G401.6 (cell line): Measurements from ENCODE around the gene ASCL2.

ENCODE experiments used
- FAIRE-seq: peaks from 2 replicates; lab custom pipeline; 2012; peaks lifted over from hg19 to GRCh38; lab: Jason Lieb, UNC

ASCL2 gene

DNA sequence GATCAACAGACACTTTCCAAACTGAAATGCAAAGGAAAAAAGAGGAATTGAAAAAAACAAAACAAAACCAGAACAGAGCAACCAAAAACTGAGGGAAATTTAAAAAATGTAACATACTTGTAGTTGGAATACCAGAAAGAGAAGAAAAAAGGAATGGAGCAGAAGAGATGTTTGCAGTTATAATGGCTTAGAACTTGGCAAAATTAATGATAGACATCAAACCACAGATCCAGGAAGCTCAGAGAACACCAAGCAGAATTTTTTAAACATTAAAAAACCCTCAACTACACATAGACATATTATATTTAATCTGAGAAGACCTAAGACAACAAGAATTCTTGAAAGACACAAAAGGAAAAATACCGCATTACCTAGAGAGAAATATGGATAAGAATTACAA lies 46.1 kb downstream of the ASCL2 start:
- no peak for FAIRE-seq

DNA sequence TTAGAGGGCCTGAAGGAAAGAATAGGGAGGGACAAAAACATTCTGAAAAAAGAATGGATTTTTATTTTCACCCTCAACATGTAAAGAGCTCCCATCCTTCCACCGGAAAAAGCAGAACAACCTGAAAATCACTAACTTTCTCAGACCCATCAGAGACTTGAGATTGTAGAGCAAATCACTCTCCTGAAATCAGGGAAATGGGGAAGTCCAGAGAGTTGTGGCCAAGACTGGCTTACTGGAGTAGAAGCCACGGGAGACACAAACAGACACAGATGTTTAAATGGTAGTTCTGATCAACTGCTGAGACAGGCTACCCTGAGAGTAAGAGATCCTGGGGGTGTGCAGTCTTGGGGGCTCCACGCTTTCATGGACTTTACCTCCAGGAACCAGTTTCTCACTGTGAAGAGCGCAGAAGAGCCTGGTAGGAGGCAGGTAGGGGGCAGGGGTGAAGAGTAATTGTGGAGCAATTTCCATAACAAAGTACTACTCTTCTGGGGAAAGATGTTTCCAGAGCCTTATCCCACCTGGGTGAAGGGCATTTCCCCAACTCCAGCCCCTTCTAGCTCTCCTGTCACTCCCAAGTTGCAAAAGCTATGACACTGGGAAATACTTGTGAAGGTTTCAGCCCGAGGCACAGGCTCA lies 47.1 kb downstream of the ASCL2 start:
- no peak for FAIRE-seq

- no peak for FAIRE-seq
Observed at GRCh38 chr11:2222451-2222850, 47.9 kb downstream of the ASCL2 start.

DNA sequence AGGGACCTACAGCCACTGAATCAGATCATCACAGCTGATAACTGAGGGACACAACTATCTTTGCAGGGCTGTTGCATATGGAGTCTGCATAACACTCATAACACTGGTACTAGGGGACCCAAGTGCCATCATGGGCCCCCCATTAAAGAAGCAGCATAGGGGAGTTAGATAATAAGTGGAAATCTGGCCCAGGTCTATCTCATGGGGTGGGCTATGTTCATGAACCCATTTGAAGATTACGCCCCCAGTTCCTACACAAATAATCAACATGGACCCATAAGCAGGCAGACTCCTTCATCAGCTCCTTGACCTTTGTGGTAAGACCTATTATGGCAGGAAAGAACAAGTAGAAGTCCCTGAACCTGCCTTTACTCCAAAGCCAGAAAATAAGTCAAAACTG lies 48.8 kb downstream of the ASCL2 start:
- no peak for FAIRE-seq

DNA sequence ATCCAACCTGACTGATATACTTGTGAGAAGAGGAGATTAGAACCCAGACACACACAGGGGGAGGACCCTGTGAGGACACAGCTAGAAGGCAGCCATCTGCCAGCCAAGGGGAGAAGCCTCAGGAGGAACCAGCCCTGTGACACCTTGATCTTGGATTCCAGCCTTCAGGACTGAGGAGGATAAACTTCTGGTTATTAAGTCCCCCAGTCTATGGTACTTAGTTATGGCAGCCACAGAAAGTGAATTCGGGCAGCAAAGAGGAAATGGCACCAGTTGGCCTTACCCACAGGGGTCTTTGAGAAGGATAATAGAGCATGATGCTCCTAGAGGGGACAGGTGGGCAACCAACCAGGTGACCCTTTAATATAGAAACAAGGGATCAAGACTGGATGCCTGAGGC lies 49.4 kb downstream of the ASCL2 start:
- FAIRE-seq = no peak

- no peak for FAIRE-seq
Observed at GRCh38 chr11:2220173-2220771, 50.1 kb downstream of the ASCL2 start.

DNA sequence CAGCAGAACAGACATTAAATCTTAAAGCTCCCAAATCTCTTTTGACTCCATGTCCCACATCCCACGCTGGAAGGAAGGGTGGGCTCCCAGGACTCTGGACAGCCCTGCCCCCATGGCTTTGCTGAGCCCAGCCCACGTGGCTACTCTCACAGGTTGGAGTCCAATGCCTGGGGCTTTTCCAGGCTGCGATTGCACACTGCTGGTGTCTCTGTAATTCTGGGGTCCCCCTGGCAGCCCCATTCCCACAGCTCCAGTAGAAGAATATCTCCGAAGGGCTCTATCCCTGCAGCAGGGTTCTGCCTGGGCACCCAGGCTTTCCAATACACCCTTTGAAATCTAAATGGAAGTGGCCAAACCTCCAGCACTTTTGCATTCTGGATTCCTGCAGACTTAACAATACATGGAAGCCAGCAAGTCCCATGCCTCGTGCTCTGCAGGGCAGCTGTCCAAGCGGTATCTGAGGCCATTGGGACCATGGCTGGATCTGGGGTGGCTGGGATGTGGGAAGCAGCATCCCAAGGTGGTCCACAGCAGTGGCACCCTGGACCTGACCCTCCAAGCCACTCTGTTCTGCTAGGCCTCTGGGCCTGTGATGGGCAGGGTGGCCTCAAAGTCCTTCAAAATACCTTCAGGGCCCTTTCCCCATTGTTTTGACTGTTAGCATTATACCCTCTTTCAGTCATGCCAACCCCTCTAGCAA lies 50.9 kb downstream of the ASCL2 start:
- no peak for FAIRE-seq
